Neutrophil (primary cell): ENCODE measurements around the gene TCERG1L.

Experiments
- H3K27ac ChIP-seq: fragments of 200-600 bp; sonication (generic); 2 replicates; pipeline ENCODE4 v1.5.1; 2016; ENCODE audit warnings: mild to moderate bottlenecking, moderate library complexity
- H3K27me3 ChIP-seq: fragments of 200-600 bp; sonication (generic); 2 replicates; pipeline ENCODE4 v1.6.0; 2016; ENCODE audit warnings: mild to moderate bottlenecking
- H3K36me3 ChIP-seq: fragments of 200-600 bp; sonication (generic); 2 replicates; pipeline ENCODE4 v1.5.1; 2017
- H3K4me1 ChIP-seq, 2 experiments: fragments of 200-600 bp in 1 of 2; sonication (generic) in 1 of 2; 1 replicate in 1 of 2; 2 replicates in 1 of 2; pipeline versions ENCODE4 v1.5.1 to v1.6.1; 2013 to 2016; ENCODE audit warnings: low read depth in 1 of 2, low read length in 1 of 2, mild to moderate bottlenecking in 1 of 2, moderate library complexity in 1 of 2; ENCODE audit not compliant: control insufficient read depth in 1 of 2, insufficient read depth in 1 of 2
- H3K4me3 ChIP-seq, 2 experiments: fragments of 200-600 bp in 1 of 2; sonication (generic) in 1 of 2; 1 replicate in 1 of 2; 2 replicates in 1 of 2; pipeline ENCODE4 v1.5.1; 2013 to 2016; ENCODE audit warnings: low read depth in 1 of 2, low read length in 1 of 2, mild to moderate bottlenecking in 1 of 2, moderate library complexity in 1 of 2
- H3K9me3 ChIP-seq: fragments of 200-600 bp; sonication (generic); 2 replicates; pipeline ENCODE4 v1.5.1; 2016
- CTCF ChIP-seq: fragments of 200-600 bp; sonication (generic); IDR thresholded peaks from 2 replicates; pipeline ENCODE4 v1.5.1; 2016; ENCODE audit warnings: antibody characterized with exemption

TCERG1L gene

GRCh38 chr10:131175891-131176290 is 135.6 kb downstream of the TCERG1L start:
- no peak for TF ChIP-seq CTCF
- Histone ChIP-seq H3K9me3 (no peaks in the 10 kb centered on the region), H3K4me3 (no peak overlapping the region), H3K4me1 (no peaks in the 10 kb centered on the region), H3K36me3 (no peaks in the 10 kb centered on the region), H3K27ac (no peak overlapping the region), H3K27me3 (no peaks in the 10 kb centered on the region)

DNA sequence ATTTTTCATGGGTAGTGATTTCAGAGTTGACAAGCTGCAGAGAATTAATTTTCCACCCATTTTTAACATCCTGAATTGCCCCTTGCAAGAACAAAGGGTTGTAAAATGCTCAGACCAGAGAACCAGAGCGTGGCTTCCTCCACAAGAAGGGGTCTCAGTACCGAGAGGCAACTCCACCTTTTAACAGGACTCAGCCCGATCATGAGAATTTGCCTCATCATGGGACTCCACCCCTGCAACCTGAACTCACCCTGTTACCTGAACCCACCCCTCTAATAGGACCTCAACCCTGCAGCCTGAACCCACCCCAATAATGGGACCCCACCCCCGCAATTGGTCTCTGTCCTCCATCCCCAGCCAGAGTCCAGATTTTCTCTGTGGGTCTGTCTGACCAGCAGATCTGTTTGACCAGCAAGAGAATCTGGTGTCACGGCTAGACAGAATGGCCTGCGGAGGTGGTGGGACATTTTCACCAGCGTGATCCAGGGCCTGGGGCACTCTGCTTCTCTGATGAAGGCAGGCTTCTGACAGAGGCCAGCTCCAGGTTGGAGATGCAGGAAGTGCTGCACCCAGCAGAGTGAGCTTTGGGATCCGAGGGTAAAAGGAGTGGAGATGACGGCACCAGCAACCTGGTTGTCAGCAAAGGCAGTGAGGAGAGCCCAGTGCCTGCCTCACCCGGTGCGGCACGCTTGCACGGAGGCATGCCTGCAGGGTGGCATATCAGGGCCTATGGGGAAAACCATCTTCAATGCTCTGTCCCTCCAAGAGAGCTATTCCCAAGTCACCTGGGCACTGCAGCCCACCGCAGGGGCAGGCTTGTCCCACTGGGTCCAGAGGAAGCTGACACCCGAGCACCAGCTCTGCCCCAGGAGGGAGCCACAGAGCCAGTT is 136.6 kb downstream of the TCERG1L start:
- Histone ChIP-seq H3K4me3 (no peak overlapping the region), H3K9me3 (no peaks in the 10 kb centered on the region), H3K36me3 (no peaks in the 10 kb centered on the region), H3K27ac (no peak overlapping the region), H3K4me1 (no peaks in the 10 kb centered on the region), H3K27me3 (no peaks in the 10 kb centered on the region)
- no peak for TF ChIP-seq CTCF

DNA sequence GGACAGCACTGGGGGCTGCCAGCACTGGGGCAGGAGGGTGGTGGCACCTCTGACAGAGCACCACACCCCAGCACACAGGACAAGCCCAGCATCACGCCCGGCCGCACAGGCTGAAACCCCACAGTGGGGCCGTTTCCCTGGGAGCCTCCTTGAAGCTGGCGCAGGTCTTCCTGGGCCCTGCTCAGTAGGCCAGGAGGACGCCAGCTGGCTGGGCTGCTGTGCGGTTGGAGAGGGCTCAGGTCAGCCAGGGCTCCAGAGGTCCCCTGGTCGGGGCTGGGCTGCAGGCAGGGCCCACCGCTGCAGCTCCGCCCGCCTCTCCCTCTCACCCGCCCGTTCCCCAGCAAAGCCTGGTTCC is 137.3 kb downstream of the TCERG1L start:
- Histone ChIP-seq H3K4me3 (no peak overlapping the region), H3K27me3 (no peaks in the 10 kb centered on the region), H3K9me3 (no peaks in the 10 kb centered on the region), H3K36me3 (no peaks in the 10 kb centered on the region), H3K27ac (no peak overlapping the region), H3K4me1 (no peaks in the 10 kb centered on the region)
- no peak for TF ChIP-seq CTCF

GRCh38 chr10:131173484-131174210 is 137.9 kb downstream of the TCERG1L start:
- no peak for TF ChIP-seq CTCF
- H3K27me3 ChIP-seq, result no peaks in the 10 kb centered on the region

DNA sequence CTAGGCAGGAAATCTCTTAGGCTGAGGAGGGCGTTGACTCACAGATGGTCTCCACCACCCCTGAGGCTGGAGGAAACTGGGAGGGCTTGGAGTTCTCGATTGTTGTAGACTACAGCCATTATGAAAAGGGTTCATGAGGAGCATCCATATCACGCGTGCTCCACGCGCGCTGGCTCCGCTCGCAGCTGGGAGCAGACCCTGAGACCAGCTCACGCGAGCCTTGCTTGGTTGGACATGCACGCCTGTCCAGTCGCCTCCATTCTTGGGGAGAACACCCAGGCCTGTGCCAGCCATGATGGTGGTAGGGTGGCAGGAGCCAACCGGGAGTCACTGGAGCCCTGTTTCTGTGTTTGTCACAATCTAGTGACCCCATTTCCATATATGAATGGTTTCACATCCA is 139.1 kb downstream of the TCERG1L start:
- Histone ChIP-seq H3K4me3 (no peak overlapping the region), H3K9me3 (no peaks in the 10 kb centered on the region), H3K27me3 (no peaks in the 10 kb centered on the region), H3K36me3 (no peaks in the 10 kb centered on the region), H3K27ac (no peak overlapping the region), H3K4me1 (no peaks in the 10 kb centered on the region)
- TF ChIP-seq CTCF, result no peak

More at GRCh38 chr10:131173484-131174210, 137.9 kb downstream of the TCERG1L start:
- Histone ChIP-seq H3K36me3 (no peaks in the 10 kb centered on the region), H3K4me3 (no peak overlapping the region), H3K27ac (no peak overlapping the region), H3K4me1 (no peaks in the 10 kb centered on the region), H3K9me3 (no peaks in the 10 kb centered on the region)
